NCI-H526 treated with DMSO at 0.1 percent for 48 hours (cell line): ENCODE results near the gene CNTN4.

ENCODE experiments used
- DNase-seq: peaks from one replicate; lab custom pipeline; 2025; lab: John Stamatoyannopoulos, UW

The CNTN4 gene

DNA sequence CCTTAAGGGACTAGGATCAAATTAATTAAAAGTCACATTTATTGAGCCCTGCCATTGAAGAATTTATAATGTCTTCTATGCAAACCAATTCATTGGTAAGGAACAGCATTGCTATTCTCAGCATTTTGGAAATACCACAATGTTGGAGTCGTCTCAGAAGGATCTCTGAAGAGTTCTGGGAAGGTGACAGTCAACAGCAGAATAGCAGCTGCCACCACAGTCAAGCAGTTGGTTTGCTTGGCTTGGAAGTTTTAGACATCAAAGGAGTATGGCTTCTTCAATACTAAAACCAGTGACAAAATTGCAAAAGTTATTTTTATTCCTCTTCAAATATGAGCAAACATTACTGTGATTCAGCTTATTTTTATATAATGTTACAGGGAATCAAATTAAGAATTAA, 167.9 kb downstream of the CNTN4 start:
- DNase-seq: no peak

DNA sequence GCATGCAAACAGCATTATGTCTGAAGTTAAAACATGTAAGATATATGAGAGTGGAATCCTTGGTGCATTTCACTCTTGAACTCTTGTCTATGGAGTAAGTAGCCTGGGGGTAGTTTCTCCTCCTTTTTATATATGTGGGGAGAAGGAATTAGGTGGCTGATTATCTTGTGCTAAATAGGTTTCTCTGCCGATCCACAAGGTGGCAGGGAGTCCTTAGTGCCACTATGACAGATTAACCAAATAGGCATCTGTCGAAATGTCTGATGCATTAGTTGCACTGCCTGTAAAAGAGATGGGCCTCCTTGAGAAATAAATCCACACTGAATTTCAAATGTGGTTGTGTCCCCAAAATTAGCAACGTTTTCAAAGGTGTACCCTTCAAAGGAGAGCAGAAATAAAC, 170.1 kb downstream of the CNTN4 start:
- DNase-seq: no peak

GRCh38 chr3:2274526-2274925, 175.9 kb downstream of the CNTN4 start:
- DNase-seq: no peak

- DNase-seq: peak; percentile 82
These were observed 185.2 kb downstream of the CNTN4 start for GRCh38 chr3:2283818-2284217.

DNA sequence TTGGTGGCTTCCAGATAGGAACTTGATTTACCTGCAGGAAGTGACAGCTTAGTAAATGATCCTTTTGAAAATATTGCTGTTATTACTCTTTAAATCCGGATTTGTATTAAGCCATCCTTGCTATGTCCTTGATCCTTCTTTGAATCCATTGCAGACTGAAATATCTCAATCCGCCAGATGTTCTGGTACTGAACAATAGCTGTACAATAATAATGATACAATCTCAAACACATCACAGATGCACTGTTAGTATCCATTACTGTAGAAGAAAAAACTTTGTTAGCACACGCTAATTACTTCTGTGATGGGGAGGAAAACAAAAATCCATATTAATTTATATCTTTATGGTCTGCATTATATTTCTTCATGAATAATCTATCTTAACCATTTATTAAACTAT, 202.3 kb downstream of the CNTN4 start:
- DNase-seq: no peak

DNA sequence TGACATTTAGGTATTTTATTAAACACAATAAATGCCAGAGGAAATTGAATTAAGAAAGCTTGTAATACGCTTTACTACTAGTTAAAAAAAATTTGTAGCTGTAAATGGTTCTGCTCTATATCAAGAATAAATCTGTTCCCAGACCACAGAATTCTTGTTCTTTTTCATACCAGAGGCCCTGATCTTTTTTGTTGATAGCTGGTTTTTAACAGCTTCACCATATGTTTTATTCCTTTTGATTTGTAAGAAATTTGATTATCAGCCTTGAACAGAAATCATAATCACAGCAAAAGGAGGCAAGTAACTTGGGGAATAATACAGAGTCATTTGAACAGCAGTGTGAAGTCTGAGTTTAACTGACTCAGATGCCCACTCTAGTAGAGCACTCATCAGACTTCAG, 202.7 kb downstream of the CNTN4 start:
- DNase-seq: no peak

GRCh38 chr3:2303566-2303965, 204.9 kb downstream of the CNTN4 start:
- no peak for DNase-seq

DNA sequence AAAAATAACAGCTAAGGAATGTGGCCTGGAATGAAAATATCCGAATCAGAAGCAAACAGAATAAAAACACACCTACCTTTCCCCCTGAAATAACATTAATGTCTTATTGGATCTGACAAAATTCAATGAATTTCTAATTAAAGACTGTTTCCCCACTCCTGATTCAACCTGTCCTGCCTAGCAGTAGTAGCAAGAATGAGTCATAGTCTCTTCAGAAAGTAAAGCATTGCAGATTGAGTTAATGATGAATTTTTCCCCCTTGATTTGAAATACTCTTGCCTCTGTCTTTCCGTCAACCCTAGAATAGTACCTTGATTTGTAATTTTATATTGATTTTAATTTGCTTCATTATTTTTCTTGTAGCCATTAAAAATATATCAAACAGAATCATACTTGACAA, 212.4 kb downstream of the CNTN4 start:
- no peak for DNase-seq

DNA sequence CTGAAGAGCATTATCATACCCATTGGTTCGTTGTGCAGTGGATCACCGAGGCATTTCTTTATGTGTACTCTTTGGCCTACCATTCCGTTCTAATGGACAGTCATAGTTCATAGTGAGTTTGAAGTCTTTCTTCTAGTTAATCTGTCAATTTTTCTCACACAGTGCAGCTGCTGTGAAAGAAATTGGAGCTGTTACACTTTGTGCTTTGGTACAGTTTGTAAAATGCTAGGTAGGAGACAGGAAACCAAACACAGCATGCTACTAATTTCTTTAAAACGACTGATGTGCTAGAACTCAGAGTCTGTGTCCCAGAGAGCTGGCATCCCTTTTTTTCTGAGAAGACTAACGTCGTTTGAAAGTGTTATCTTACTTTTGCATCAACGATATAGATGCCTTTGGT, 218.9 kb downstream of the CNTN4 start:
- no peak for DNase-seq

DNA sequence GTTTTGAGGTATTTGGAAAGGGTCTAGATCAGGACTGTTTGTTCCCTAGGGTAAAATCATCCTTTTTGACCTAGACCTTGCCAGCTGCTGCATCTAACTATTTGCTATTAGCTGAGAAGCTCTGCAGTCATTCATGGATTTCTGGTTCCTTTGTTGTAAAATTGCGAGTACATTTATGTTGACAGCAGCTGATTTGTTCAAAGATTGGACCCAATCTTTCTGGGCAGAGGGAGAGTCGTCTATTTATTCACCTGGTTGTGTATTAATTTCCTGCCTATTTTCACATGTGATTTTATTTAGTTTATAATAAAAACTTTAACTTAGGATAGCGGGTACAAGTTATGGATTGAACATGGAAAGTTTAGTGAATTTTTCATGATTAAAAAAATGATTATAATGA, 236.3 kb downstream of the CNTN4 start:
- no peak for DNase-seq

GRCh38 chr3:2343031-2343682, 244.5 kb downstream of the CNTN4 start:
- no peak for DNase-seq

- DNase-seq: no peak
These were observed 253.6 kb downstream of the CNTN4 start for GRCh38 chr3:2352134-2352762.

DNA sequence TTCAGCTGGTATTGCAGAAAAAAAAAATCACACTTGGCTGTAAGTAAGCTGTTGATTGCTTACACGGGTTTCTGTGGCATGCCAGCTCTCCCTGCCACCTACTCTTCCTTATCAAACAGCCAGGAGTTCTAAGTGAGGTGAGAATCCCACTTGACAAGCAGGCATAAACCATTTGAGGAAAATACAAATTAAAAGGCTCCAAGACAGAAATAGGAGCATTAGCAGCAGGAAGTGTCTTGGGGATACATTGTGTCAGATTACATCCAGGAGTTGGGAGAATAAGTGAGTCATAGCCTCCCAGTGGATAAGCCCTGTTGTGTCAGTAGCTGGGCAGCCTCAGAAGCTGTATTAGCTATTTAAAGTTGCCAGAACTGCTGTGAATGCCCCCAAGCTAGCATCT, 256.0 kb downstream of the CNTN4 start:
- DNase-seq: no peak

DNA sequence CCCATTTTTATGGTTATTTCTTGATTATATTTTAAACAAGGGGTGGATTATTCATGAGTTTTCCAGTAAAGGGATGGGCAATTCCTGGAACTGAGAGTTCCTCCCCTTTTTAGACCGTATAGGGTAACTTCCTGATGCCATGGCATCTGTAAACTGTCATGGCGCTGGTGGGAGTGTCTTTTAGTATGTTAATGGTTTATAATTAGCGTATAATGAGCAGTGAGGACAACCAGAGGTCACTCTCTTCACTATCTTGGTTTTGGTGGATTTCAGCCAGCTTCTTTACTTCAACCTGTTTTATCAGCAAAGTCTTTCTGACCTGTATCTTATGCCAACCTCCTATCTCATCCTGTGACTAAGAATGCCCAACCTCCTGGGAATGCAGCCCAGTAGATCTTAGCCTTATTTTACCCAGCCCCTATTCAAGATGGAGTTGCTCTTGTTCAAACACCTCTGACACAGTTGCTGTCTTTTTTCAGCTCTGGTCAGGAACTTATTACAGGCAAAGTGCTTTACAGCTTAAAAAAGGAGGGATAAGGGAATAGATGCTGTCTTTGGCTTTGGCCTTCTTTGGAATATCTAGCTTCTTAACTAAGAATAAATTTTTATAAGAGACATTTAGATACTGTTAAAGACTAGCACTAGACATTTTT, 257.8 kb downstream of the CNTN4 start:
- DNase-seq: no peak

GRCh38 chr3:2360815-2361214, 262.1 kb downstream of the CNTN4 start:
- DNase-seq: no peak

DNA sequence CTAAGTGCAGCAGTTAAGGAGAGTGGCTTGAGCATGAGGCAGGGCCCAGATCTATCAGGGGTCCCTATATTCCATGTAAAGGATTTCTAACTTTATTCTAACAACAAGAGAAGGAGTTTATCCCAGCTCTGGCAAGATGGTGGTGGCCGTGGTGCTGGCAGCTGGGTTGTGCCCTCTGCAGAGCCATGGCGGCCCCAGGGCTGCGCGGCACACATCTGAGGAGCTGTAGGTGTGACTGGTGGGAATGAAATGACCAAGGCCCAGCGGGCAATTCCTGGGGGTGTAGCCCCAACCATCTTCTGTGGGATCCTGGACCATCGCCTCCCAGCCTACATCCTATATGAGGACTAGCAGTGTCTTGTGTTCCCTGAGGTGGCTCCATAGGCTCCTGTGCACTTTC, 263.5 kb downstream of the CNTN4 start:
- no peak for DNase-seq

DNA sequence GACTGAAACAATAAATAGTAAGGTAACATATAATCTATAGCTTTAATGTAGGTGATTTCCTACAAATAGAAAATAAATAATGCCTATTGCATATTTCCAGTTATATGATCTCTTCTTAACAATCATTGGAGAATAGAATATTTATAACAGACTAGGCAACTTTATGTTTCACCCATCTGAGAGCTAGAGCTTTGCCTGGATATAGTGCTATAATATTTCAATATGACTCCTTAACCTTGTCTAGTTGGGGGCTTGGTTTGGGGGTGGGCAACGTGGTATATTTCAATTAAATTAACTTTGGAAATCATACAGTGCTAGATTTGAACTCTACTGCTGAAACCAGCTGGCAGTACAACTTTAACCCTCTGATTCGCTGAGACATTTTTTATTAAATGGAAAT, 265.2 kb downstream of the CNTN4 start:
- DNase-seq: no peak

- DNase-seq: no peak
These were observed 271.7 kb downstream of the CNTN4 start for GRCh38 chr3:2370317-2370716.

DNA sequence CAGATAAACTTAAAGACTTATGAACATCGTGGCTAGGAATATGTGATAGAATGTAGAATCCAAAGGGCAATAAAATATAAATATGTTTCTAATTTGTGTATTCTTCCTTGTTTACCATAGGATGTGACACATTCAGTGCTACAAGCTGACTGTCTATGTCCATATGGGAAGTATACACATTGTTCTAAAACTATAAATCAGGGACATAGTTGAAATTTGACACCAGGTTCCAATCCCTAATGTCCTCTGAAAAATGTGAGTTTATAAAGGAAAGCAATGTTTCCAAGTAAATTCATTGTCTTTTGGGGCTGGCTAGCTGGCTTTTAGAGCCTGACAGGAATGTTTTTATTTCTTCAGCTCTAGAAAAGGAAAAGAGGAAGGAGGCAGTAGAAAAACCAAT, 273.6 kb downstream of the CNTN4 start:
- DNase-seq: no peak

DNA sequence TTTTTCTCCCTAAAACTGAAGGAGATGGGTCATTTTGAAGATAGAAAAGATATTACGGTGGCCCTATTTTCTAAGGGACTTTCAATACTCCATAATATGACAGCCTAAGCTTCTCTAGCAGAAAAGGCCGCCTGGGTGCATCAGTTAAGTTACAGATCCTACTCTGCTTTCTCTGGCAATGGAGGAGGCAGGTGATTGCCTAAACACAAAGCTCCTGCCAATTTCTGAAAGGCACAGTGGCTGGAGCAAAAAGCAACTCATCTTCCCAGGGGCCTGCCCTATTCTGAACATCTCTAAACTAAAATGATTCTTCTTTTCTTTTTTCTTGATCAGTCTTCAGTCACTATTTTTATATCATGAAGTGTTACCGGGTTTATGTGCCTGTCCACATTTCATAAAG, 276.7 kb downstream of the CNTN4 start:
- DNase-seq: no peak

GRCh38 chr3:2377281-2377680, 278.6 kb downstream of the CNTN4 start:
- DNase-seq: no peak

DNA sequence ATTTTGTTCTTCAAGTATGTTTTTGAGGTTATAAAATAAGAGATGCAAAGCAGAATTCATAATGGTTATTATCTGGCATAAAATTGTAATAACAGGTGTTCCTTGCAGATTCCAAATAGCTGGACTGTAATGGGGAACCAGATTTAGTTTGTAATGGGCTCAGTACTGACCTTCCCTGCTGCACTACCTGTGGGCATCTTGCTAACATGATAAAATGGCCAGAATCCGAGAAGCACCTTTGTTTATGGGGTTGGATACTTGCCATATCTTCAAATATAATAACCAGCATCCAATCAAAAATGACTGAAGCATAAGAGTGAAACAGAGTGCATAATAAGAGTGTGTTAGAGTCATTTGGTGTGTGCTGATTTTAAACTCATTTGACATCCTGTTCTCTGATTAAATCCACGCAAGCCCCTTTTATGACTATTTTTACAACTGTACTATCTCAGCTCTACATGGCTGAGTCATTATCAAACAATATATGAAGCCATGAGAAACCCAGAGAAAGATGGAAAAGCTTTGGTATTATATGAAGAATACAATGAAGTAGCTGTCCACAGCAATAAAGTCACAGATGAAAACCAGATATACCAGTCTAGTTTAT, 292.4 kb downstream of the CNTN4 start:
- no peak for DNase-seq

GRCh38 chr3:2391896-2392295, 293.2 kb downstream of the CNTN4 start:
- no peak for DNase-seq
